HEK293 (cell line): ENCODE measurements around the gene PPIL6.

Experiments used
- CTCF ChIA-PET: fragments of 350-600 bp; formaldehyde crosslinking; extraction: SDS; loops from one replicate; lab custom pipeline; 2021; ENCODE audit warnings: antibody characterized with exemption; lab: Yijun Ruan, JAX
- POLR2A ChIA-PET: fragments of 300-600 bp; formaldehyde crosslinking; extraction: SDS; loops from one replicate; lab custom pipeline; 2020; ENCODE audit warnings: antibody characterized with exemption, inconsistent platforms; lab: Yijun Ruan, JAX
- H3K27ac ChIP-seq: fragments of 200-500 bp; sonication (Bioruptor generic); 2 replicates; pipeline ENCODE4 v1.5.1; 2014; ENCODE audit warnings: low read depth, low read length, control low read depth, inconsistent platforms; ENCODE audit errors: extremely low read depth
- H3K36me3 ChIP-seq, 2 experiments: fragments of 200-500 bp in 1 of 2; sonication (Bioruptor generic) in 1 of 2; 1 replicate in 1 of 2; 2 replicates in 1 of 2; pipeline ENCODE4 v1.5.1; 2014 to 2017; ENCODE audit warnings: inconsistent platforms in 2 of 2, low read length in 2 of 2; ENCODE audit not compliant: control insufficient read depth in 2 of 2, insufficient read depth in 1 of 2
- H3K4me1 ChIP-seq: fragments of 200-500 bp; sonication (Bioruptor generic); 2 replicates; pipeline ENCODE4 v1.5.1; 2014; ENCODE audit warnings: mild to moderate bottlenecking, low read length, inconsistent platforms; ENCODE audit not compliant: control insufficient read depth, insufficient read depth
- H3K4me3 ChIP-seq: 2 replicates; pipeline ENCODE4 v1.5.1; 2011; ENCODE audit warnings: low read depth, mild to moderate bottlenecking, control low read depth, low read length, moderate library complexity
- H3K9me3 ChIP-seq: fragments of 200-500 bp; sonication (Bioruptor generic); 2 replicates; pipeline ENCODE4 v1.5.1; 2014; ENCODE audit warnings: low read depth, low read length, inconsistent platforms; ENCODE audit not compliant: control insufficient read depth, insufficient read depth
- BCL11A ChIP-seq: fragments of 450-650 bp; formaldehyde crosslinking; IDR thresholded peaks from 2 replicates; pipeline ENCODE4 v1.5.1; 2016; ENCODE audit warnings: low read depth, missing biosample characterization, missing genetic modification characterization
- BCL11B ChIP-seq: fragments of 450-650 bp; formaldehyde crosslinking; IDR thresholded peaks from 2 replicates; pipeline ENCODE4 v1.5.1; 2016; ENCODE audit warnings: low read depth, missing biosample characterization, missing genetic modification characterization
- KLF7 ChIP-seq: fragments of 450-650 bp; formaldehyde crosslinking; IDR thresholded peaks from 2 replicates; pipeline ENCODE4 v1.5.1; 2016; ENCODE audit warnings: missing biosample characterization, missing genetic modification characterization, borderline replicate concordance
- PBX3 ChIP-seq: sonication (generic); formaldehyde crosslinking; IDR thresholded peaks from 2 replicates; pipeline ENCODE4 v1.8.1; 2022; ENCODE audit warnings: mild to moderate bottlenecking, moderate library complexity, missing genetic modification reagents
- REST ChIP-seq: fragments of 450-650 bp; formaldehyde crosslinking; IDR thresholded peaks from 2 replicates; pipeline ENCODE4 v1.5.1; 2016; ENCODE audit warnings: missing biosample characterization, missing genetic modification characterization
- SP3 ChIP-seq: fragments of 450-650 bp; formaldehyde crosslinking; IDR thresholded peaks from 2 replicates; pipeline ENCODE4 v1.5.1; 2016; ENCODE audit warnings: missing biosample characterization, missing genetic modification characterization
- YY2 ChIP-seq: fragments of 450-650 bp; formaldehyde crosslinking; IDR thresholded peaks from 2 replicates; pipeline ENCODE4 v1.5.1; 2016; ENCODE audit warnings: missing biosample characterization, missing genetic modification characterization
- ZBTB26 ChIP-seq: fragments of 450-650 bp; formaldehyde crosslinking; optimal IDR thresholded peaks from 2 replicates; pipeline ENCODE3; 2016; ENCODE audit warnings: missing biosample characterization, mild to moderate bottlenecking, missing genetic modification characterization
- ZEB2 ChIP-seq: fragments of 450-650 bp; formaldehyde crosslinking; IDR thresholded peaks from 2 replicates; pipeline ENCODE4 v1.5.1; 2016; ENCODE audit warnings: missing biosample characterization, missing genetic modification characterization
- ZFP37 ChIP-seq: fragments of 450-650 bp; formaldehyde crosslinking; IDR thresholded peaks from 2 replicates; pipeline ENCODE4 v1.5.1; 2016; ENCODE audit warnings: missing biosample characterization, missing genetic modification characterization
- ZIC2 ChIP-seq: fragments of 450-650 bp; formaldehyde crosslinking; IDR thresholded peaks from 2 replicates; pipeline ENCODE4 v1.5.1; 2016; ENCODE audit warnings: missing biosample characterization, missing genetic modification characterization
- ZNF239 ChIP-seq: fragments of 450-650 bp; formaldehyde crosslinking; IDR thresholded peaks from 2 replicates; pipeline ENCODE4 v1.5.1; 2016; ENCODE audit warnings: missing biosample characterization, missing genetic modification characterization
- ZNF335 ChIP-seq: fragments of 450-650 bp; formaldehyde crosslinking; conservative IDR thresholded peaks from 2 replicates; pipeline ENCODE4 v1.5.1; 2016; ENCODE audit warnings: missing biosample characterization, missing genetic modification characterization
- ZNF488 ChIP-seq: fragments of 450-650 bp; formaldehyde crosslinking; IDR thresholded peaks from 2 replicates; pipeline ENCODE4 v1.5.1; 2016; ENCODE audit warnings: missing biosample characterization, missing genetic modification characterization
- ZNF501 ChIP-seq: fragments of 450-650 bp; formaldehyde crosslinking; IDR thresholded peaks from 2 replicates; pipeline ENCODE4 v1.5.1; 2016; ENCODE audit warnings: missing biosample characterization, missing genetic modification characterization
- ZNF514 ChIP-seq: fragments of 450-650 bp; formaldehyde crosslinking; IDR thresholded peaks from 2 replicates; pipeline ENCODE4 v1.5.1; 2016; ENCODE audit warnings: missing biosample characterization, missing genetic modification characterization
- ZNF529 ChIP-seq: fragments of 450-650 bp; formaldehyde crosslinking; IDR thresholded peaks from 2 replicates; pipeline ENCODE4 v1.5.1; 2017; ENCODE audit warnings: missing genetic modification characterization, missing biosample characterization; ENCODE audit not compliant: insufficient replicate concordance
- ZNF549 ChIP-seq: fragments of 450-650 bp; IDR thresholded peaks from 2 replicates; pipeline ENCODE4 v1.5.1; 2018; ENCODE audit warnings: missing biosample characterization, missing genetic modification characterization, mild to moderate bottlenecking, inconsistent platforms, moderate library complexity
- ZNF571 ChIP-seq: fragments of 450-650 bp; formaldehyde crosslinking; IDR thresholded peaks from 2 replicates; pipeline ENCODE4 v1.5.0; 2017; ENCODE audit warnings: missing biosample characterization, missing genetic modification characterization
- ZNF645 ChIP-seq: fragments of 450-650 bp; formaldehyde crosslinking; IDR thresholded peaks from 2 replicates; pipeline ENCODE4; 2016; ENCODE audit warnings: missing biosample characterization, missing genetic modification characterization
- ZNF776 ChIP-seq: fragments of 450-650 bp; formaldehyde crosslinking; IDR thresholded peaks from 2 replicates; pipeline ENCODE4 v1.5.0; 2017; ENCODE audit warnings: missing biosample characterization, missing genetic modification characterization, borderline replicate concordance
- ZSCAN30 ChIP-seq: fragments of 450-650 bp; IDR thresholded peaks from 2 replicates; pipeline ENCODE4 v1.5.1; 2018; ENCODE audit warnings: missing biosample characterization, mild to moderate bottlenecking, missing genetic modification characterization, moderate library complexity

Gene PPIL6

GRCh38 chr6:109456111-109456583 is 15.7 kb upstream of the PPIL6 start (continued):
- TF ChIP-seq REST, result 0 out of 2 replicates have a peak, but pooled peaks have one; percentile 16
- TF ChIP-seq PBX3 (CRISPR knock-in tag), result 0 out of 2 replicates have a peak, but pooled peaks have one; percentile 41
- peak; percentile 6 for TF ChIP-seq SP3 (tag by site-specific recombination)
- no peak for TF ChIP-seq KLF7
- TF ChIP-seq ZNF501 (tag by site-specific recombination), result peak; percentile 54; the same call in 1 of the 2 replicates
- TF ChIP-seq BCL11A (tag by site-specific recombination), result peak; percentile 54; the same call in 1 of the 2 replicates
- TF ChIP-seq ZNF335 (tag by site-specific recombination), result peak; percentile 43; the same call in 1 of the 2 replicates
- peak; percentile 33 for TF ChIP-seq ZBTB26 (tag by site-specific recombination)
- peak; percentile 4 for TF ChIP-seq ZEB2
- TF ChIP-seq ZIC2 (tag by site-specific recombination), result peak; percentile 59
- no peak for TF ChIP-seq ZNF529 (tag by site-specific recombination)

- Histone ChIP-seq H3K4me1 (no peaks in the 10 kb centered on the region), H3K27ac (peak within 1 kb of the TSS; percentile 39; the same call in 1 of the 2 replicates)
- POLR2A ChIA-PET, result interaction anchor here (0.6 to 5.2 kb wide), 4 partner anchors 11 to 676 kb away, joined by 3 to 39 read pairs (median 10); partner anchors contain the start of genes CD164, PPIL6 and SMPD2
- TF ChIP-seq ZFP37 (0 out of 2 replicates have a peak, but pooled peaks have one; percentile 22), ZNF239 (tag by site-specific recombination) (no peak), PBX3 (CRISPR knock-in tag) (peak; percentile 77; the same call in 1 of the 2 replicates), YY2 (tag by site-specific recombination) (no peak), ZNF514 (tag by site-specific recombination) (no peak), ZNF776 (tag by site-specific recombination) (no peak), ZNF571 (tag by site-specific recombination) (no peak), ZNF645 (tag by site-specific recombination) (no peak), BCL11B (tag by site-specific recombination) (peak; percentile 49; the same call in 1 of the 2 replicates), ZNF488 (no peak), ZNF549 (no peak), ZSCAN30 (tag by site-specific recombination) (0 out of 2 replicates have a peak, but pooled peaks have one; percentile 32)
These were observed 15.1 kb upstream of the PPIL6 start, which contains the start of gene MICAL1 for GRCh38 chr6:109455437-109456110. Gene MICAL1 (minus strand): TSS chr6:109455772. CDS start chr6:109454196, 1,576 bp downstream.

More at GRCh38 chr6:109455437-109456110, 15.1 kb upstream of the PPIL6 start, which contains the start of gene MICAL1:
- Histone ChIP-seq H3K4me3 (peak within 1 kb of the TSS; percentile 78), H3K9me3 (no peaks in the 10 kb centered on the region), H3K36me3 (peaks cover 0 to 26% of the 10 kb centered on the region in 2 experiments; a peak in 1 of 3 replicates)
- CTCF ChIA-PET, result interaction anchor here (0.6 to 3.3 kb wide), 3 partner anchors 7 to 19 kb away, joined by 3 to 21 read pairs (median 4); partner anchors contain the start of genes PPIL6 and SMPD2
